HepG2 (cell line): Measurements from ENCODE around the gene NDRG2. TPM values are rescaled to one million over a fixed set of nuclear protein-coding genes. Genes with fewer than 3 reads are reported as not detected.

ENCODE experiments used
- DR1 ChIP-seq: sonication (generic); formaldehyde crosslinking; IDR thresholded peaks from 2 replicates; pipeline ENCODE4 v1.8.0; 2021; ENCODE audit warnings: mild to moderate bottlenecking, missing genetic modification reagents, inconsistent platforms
- EED ChIP-seq: sonication (generic); formaldehyde crosslinking; IDR thresholded peaks from 2 replicates; pipeline ENCODE4 v1.5.0; 2020; ENCODE audit warnings: mild to moderate bottlenecking, missing genetic modification reagents
- ERF ChIP-seq: IDR thresholded peaks from 2 replicates; pipeline ENCODE4 v1.6.1; 2018; ENCODE audit warnings: missing biosample characterization, missing genetic modification reagents
- HNRNPK ChIP-seq: fragments of 200-400 bp; formaldehyde crosslinking; IDR thresholded peaks from 2 replicates; pipeline ENCODE4 v1.6.1; 2018; ENCODE audit warnings: low read length, low read depth, moderate library complexity, mild to moderate bottlenecking; ENCODE audit not compliant: poor library complexity, severe bottlenecking
- ISL2 ChIP-seq: sonication (generic); formaldehyde crosslinking; IDR thresholded peaks from 2 replicates; pipeline ENCODE4 v1.5.0; 2020; ENCODE audit warnings: missing genetic modification reagents
- ISX ChIP-seq: sonication (generic); formaldehyde crosslinking; conservative IDR thresholded peaks from 2 replicates; pipeline ENCODE4 v1.5.0; 2020; ENCODE audit warnings: missing genetic modification reagents
- NONO ChIP-seq, 2 experiments: fragments of 450-650 bp in 1 of 2; sonication (generic) in 1 of 2; formaldehyde crosslinking in 1 of 2; IDR thresholded peaks in 1 of 2; conservative IDR thresholded peaks in 1 of 2; 2 replicates each; pipeline versions ENCODE4 v1.6.1 to v1.8.0; 2017 to 2022; ENCODE audit warnings: mild to moderate bottlenecking in 1 of 2, missing genetic modification reagents in 1 of 2, moderate library complexity in 1 of 2
- NR2F2 ChIP-seq: IDR thresholded peaks from 2 replicates; pipeline ENCODE4 v1.6.1; 2012; ENCODE audit warnings: low read depth, inconsistent platforms, borderline replicate concordance
- POGZ ChIP-seq: sonication (generic); formaldehyde crosslinking; IDR thresholded peaks from 2 replicates; pipeline ENCODE4 v1.4.0; 2020; ENCODE audit warnings: mild to moderate bottlenecking, missing genetic modification reagents
- RARG ChIP-seq: sonication (generic); formaldehyde crosslinking; IDR thresholded peaks from 2 replicates; pipeline ENCODE4 v1.4.0; 2020; ENCODE audit warnings: low read depth, mild to moderate bottlenecking, missing genetic modification reagents
- RELA ChIP-seq: sonication (generic); formaldehyde crosslinking; IDR thresholded peaks from 2 replicates; pipeline ENCODE4 v1.4.0; 2020; ENCODE audit warnings: missing genetic modification reagents
- TP53 ChIP-seq: sonication (generic); formaldehyde crosslinking; conservative IDR thresholded peaks from 2 replicates; pipeline ENCODE4 v1.4.0; 2020; ENCODE audit warnings: missing genetic modification reagents
- ZBTB39 ChIP-seq: sonication (generic); formaldehyde crosslinking; IDR thresholded peaks from 2 replicates; pipeline ENCODE4 v1.5.0; 2020; ENCODE audit warnings: missing genetic modification reagents
- ZBTB7A ChIP-seq: sonication (generic); formaldehyde crosslinking; IDR thresholded peaks from 2 replicates; pipeline ENCODE4 v1.8.0; 2022; ENCODE audit warnings: mild to moderate bottlenecking, missing genetic modification reagents
- ZNF18 ChIP-seq: sonication (generic); formaldehyde crosslinking; IDR thresholded peaks from 2 replicates; pipeline ENCODE4 v1.8.0; 2022; ENCODE audit warnings: mild to moderate bottlenecking, missing genetic modification reagents; ENCODE audit not compliant: insufficient replicate concordance
- ZNF225 ChIP-seq: sonication (generic); formaldehyde crosslinking; IDR thresholded peaks from 2 replicates; pipeline ENCODE4 v1.4.0; 2020; ENCODE audit warnings: mild to moderate bottlenecking, missing genetic modification reagents
- ZNF251 ChIP-seq: sonication (generic); formaldehyde crosslinking; IDR thresholded peaks from 2 replicates; pipeline ENCODE4 v1.9.0; 2021; ENCODE audit warnings: mild to moderate bottlenecking, missing genetic modification reagents
- ZNF317 ChIP-seq: sonication (generic); formaldehyde crosslinking; IDR thresholded peaks from 2 replicates; pipeline ENCODE4 v1.5.0; 2020; ENCODE audit warnings: mild to moderate bottlenecking, missing genetic modification reagents
- ZNF430 ChIP-seq: sonication (generic); formaldehyde crosslinking; IDR thresholded peaks from 2 replicates; pipeline ENCODE4 v1.9.0; 2021; ENCODE audit warnings: mild to moderate bottlenecking, missing genetic modification reagents
- ZNF761 ChIP-seq: sonication (generic); formaldehyde crosslinking; conservative IDR thresholded peaks from 2 replicates; pipeline ENCODE4 v1.4.0; 2020; ENCODE audit warnings: mild to moderate bottlenecking, missing genetic modification reagents
- ZSCAN20 ChIP-seq: sonication (generic); formaldehyde crosslinking; IDR thresholded peaks from 2 replicates; pipeline ENCODE4 v1.4.0; 2020; ENCODE audit warnings: missing genetic modification reagents, mild to moderate bottlenecking, borderline replicate concordance
- polyA plus RNA-seq, 8 experiments: library from polyadenylated mRNA; depleted of rRNA in 3 of 8; stranded (reverse) in 7 of 8; unstranded in 1 of 8; fragments of >200 nt; fragmentation: Illumina TruSeq in 4 of 8; extraction: Trizol in 4 of 8; gene quantifications; 2 replicates each; pipeline versions ENCODE4 v1.2.1 to v1.2.3, GENCODE V29; 2011 to 2016; ENCODE audit warnings: low read depth in 4 of 8, missing spikeins in 1 of 8, mixed read lengths in 1 of 8; ENCODE audit not compliant: insufficient read depth in 1 of 8
- total RNA-seq, 5 experiments: library from RNA; depleted of rRNA; stranded (reverse); fragments of >200 nt; fragmentation: Illumina TruSeq; extraction: Trizol; gene quantifications; 2 replicates each; pipeline ENCODE4 v1.2.3, GENCODE V29; 2016; ENCODE audit warnings: low read depth in 1 of 5
- TF ChIP-seq, protein P1 (sequence below): sonication (generic); formaldehyde crosslinking; conservative IDR thresholded peaks from 2 replicates; pipeline ENCODE4 v1.8.1; 2023; ENCODE audit warnings: missing genetic modification reagents
- TF ChIP-seq, protein P2 (sequence below): sonication (generic); formaldehyde crosslinking; IDR thresholded peaks from 2 replicates; pipeline ENCODE4 v1.8.0; 2022; ENCODE audit warnings: mild to moderate bottlenecking, missing genetic modification reagents

The NDRG2 gene
- total and polyA plus RNA-seq, 2 of the 13 experiments (the other 11 are each of a cell fraction or from before 2014, with no cell fraction given): 27.2 to 189 TPM

- peak; percentile 24; the same call in 1 of the 2 replicates for TF ChIP-seq ZNF225
- 0 out of 2 replicates have a peak, but pooled peaks have one; percentile 31 for TF ChIP-seq ZBTB39
- TF ChIP-seq, protein P1, sequence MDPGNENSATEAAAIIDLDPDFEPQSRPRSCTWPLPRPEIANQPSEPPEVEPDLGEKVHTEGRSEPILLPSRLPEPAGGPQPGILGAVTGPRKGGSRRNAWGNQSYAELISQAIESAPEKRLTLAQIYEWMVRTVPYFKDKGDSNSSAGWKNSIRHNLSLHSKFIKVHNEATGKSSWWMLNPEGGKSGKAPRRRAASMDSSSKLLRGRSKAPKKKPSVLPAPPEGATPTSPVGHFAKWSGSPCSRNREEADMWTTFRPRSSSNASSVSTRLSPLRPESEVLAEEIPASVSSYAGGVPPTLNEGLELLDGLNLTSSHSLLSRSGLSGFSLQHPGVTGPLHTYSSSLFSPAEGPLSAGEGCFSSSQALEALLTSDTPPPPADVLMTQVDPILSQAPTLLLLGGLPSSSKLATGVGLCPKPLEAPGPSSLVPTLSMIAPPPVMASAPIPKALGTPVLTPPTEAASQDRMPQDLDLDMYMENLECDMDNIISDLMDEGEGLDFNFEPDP (CRISPR knock-in tag): no peak
- TF ChIP-seq DR1 (CRISPR knock-in tag): peak; percentile 38; the same call in 1 of the 2 replicates
- TF ChIP-seq ZBTB7A: peak; percentile 96
- TF ChIP-seq ZNF251 (CRISPR knock-in tag): 0 out of 2 replicates have a peak, but pooled peaks have one; percentile 59
- TF ChIP-seq ISL2: peak; percentile 38; the same call in 1 of the 2 replicates
- TF ChIP-seq ZNF761 (CRISPR knock-in tag): peak; percentile 14; the same call in 1 of the 2 replicates
- no peak for TF ChIP-seq RARG
- TF ChIP-seq ZNF18 (CRISPR knock-in tag): peak; percentile 28
- TF ChIP-seq RELA (CRISPR knock-in tag): 0 out of 2 replicates have a peak, but pooled peaks have one; percentile 38
- 0 out of 2 replicates have a peak, but pooled peaks have one; percentile 11 for TF ChIP-seq EED
- TF ChIP-seq ERF: no peak
- 0 out of 2 replicates have a peak, but pooled peaks have one; percentile 23 for TF ChIP-seq ZNF317 (CRISPR knock-in tag)
- TF ChIP-seq ZSCAN20 (CRISPR knock-in tag): peak; percentile 65; the same call in 1 of the 2 replicates
- no peak for TF ChIP-seq NONO (IDR thresholded peaks at IDR 0.05)
- TF ChIP-seq NONO (CRISPR knock-in tag; conservative IDR thresholded peaks at IDR 0.05): peak; percentile 63
- TF ChIP-seq POGZ: peak; percentile 23; the same call in 1 of the 2 replicates
- TF ChIP-seq, protein P2, sequence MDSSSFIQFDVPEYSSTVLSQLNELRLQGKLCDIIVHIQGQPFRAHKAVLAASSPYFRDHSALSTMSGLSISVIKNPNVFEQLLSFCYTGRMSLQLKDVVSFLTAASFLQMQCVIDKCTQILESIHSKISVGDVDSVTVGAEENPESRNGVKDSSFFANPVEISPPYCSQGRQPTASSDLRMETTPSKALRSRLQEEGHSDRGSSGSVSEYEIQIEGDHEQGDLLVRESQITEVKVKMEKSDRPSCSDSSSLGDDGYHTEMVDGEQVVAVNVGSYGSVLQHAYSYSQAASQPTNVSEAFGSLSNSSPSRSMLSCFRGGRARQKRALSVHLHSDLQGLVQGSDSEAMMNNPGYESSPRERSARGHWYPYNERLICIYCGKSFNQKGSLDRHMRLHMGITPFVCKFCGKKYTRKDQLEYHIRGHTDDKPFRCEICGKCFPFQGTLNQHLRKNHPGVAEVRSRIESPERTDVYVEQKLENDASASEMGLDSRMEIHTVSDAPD (CRISPR knock-in tag): no peak
- TF ChIP-seq NR2F2: 0 out of 2 replicates have a peak, but pooled peaks have one; percentile 20
- TF ChIP-seq TP53 (CRISPR knock-in tag): peak; percentile 49; the same call in 1 of the 2 replicates
- TF ChIP-seq HNRNPK: peak; percentile 38
- peak; percentile 90; the same call in 1 of the 2 replicates for TF ChIP-seq ZNF430 (CRISPR knock-in tag)
- 0 out of 2 replicates have a peak, but pooled peaks have one; percentile 31 for TF ChIP-seq ISX (CRISPR knock-in tag)
Measured at GRCh38 chr14:21070610-21071224, 45.9 kb upstream of the NDRG2 start (continued).
